Measurements from ENCODE around the gene RALGPS2.
"Not testable (repeated sequence)": the region's sequence is repeated elsewhere in the genome, so short reads cannot be mapped to it uniquely, and the experiment has no call there.

RALGPS2 gene

GRCh38 chr1:178724376-178724727, 692 bp upstream of the RALGPS2 start:
- DNase-seq (ENCODE audit: low read depth), result no peak

DNA sequence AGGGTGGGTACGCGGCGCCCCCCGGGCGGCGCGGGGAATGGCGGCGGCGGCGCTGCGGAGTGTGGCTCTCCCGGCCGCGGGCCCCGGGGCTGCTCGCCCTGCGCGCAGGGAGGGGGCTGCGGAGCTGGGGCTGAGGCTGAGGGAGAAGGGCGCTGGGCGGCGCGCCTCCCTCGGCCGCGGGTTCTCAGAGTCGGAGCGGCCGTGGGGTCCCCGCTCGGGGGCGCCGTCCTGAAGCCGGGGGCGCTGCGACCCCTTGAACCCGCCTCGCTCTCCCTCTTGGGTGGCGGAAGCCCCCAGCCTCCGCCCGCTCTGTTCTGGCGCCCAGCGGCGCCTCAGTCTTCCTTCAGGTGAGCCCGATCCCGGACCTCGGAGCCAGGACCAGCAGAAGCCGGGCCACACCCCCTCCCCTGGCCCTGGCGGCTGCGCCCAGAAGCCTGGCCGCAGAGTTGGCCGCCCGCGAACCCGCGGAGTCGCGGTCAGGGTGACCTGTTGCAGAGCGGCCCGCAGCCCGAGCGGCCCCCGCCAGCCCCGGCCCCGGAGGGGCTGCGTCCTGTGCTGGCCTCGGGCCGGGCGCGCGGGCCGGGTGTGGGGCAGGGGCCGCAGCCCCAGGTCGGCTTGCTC, 532 bp downstream of the RALGPS2 start:
- DNase-seq (ENCODE audit: low read depth), result peak; percentile 47

GRCh38 chr1:178726087-178726517, 1.1 kb downstream of the RALGPS2 start:
- peak; percentile 86 for DNase-seq (ENCODE audit: low read depth)

DNA sequence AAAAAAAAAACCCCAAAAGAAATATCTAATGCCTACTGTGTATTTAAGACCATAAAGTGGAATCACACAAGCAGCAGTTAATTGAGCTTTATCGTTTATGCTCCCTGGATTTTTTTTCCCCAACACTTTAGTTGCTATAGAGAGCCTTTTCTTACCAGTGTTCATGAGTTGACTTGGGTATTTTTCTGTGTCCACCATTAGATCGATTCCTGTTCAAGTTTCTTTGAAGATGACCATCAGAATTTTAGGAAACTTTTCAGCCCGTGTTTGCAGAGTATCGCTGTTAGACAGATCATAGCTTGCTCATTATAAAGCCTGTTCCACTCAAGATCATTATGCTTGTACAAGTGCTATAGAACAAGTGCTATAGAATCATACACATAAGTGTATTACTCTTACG, 1.5 kb downstream of the RALGPS2 start:
- peak; percentile 12 for DNase-seq (ENCODE audit: low read depth)

DNA sequence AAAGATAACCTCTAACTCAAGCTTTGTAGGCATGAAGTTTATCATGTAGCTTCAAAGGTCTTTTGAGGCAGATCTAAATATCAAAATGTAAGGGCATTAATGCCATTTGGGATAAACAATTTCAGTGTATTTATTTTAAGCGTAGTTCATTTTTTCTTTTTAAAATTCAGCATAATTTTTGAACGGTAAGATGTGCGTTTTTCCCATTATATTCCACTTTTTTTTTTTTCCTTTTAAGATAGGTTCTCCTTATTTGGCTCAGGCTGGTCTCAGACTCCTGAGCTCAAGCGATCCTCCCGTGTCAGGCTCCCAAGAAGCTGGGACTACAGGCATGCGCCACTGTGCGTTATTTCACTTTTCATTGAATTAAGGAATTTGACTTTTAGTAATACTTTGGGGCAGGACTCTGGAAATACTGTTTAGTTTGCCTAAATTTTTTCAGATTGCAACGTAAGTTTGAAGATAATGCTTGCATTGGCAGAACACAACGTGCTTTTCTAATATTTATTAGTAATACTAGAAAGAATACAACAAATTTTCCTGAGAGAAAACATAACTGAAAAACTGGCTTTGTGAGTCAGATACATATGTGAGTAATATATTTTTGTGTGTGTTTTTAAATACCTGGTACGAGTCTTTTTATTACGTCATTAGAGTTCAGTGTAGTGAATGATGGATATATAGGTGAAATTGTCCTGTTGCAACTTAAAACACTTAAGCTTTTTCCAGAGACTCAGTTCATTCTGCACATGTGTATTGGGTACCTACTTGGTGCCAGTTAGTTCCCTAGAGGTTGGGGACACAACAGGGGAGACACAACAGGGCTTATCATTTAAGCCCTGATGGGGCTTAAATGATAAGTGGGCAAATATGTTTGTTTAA, 2.2 kb downstream of the RALGPS2 start:
- DNase-seq (ENCODE audit: low read depth), result peak; percentile 51

GRCh38 chr1:178733972-178734371, 8.9 kb downstream of the RALGPS2 start:
- DNase-seq (ENCODE audit: low read depth), result no peak

DNA sequence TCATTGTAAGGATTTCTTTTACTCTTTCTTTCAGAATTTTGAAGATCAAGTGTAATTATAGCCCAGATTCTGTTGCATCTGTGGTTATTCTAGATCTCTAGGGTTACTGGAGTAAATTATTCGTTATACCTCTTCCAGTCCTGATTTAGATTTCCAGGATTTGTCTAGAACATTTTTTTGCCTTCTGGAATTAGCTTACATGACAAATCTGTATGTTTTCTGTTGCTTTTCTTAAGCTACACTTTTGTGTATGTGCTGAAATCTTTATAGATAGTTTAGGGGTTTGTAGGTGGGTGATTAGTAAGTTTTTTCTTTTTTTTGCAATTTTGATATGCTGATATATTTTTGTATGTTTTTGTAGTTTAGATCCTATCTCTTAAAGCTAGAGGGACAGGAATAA, 13.7 kb downstream of the RALGPS2 start:
- DNase-seq (ENCODE audit: low read depth), result no peak

DNA sequence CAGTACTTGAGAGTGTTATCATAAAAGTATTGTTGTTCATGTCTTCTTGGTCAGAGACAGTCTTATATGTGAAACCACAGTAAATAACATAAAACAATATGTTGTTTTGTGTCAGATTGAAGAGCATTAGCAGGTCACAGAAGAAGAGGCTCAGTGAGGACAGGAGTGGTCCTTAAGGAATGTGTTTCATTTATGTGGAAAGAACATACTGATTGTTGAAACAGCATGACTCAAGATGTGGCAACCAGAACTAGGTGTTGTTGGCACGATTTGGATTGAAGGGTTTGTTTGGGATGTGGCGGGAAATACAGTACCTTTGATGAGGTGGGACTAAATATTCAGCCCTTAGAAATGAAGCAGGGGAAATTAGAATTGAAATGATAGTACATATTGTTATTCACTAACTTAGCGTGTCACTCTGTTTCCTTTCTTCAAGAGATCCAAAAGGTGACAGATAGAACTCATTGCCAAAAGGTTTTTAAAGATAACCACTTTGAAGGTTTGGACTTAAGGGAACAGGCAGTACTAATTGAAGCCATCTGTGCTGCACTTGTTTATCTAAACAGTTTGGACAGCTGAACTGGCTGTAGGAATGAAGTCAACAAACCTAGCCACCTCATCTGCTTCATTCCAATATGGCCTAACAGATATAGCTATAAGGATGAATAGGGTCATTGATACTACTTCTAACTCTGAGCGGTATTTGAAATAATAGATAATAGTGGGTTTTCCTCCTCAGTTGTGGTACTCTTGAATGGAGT, 14.4 kb downstream of the RALGPS2 start:
- DNase-seq (ENCODE audit: low read depth), result peak; percentile 59

DNA sequence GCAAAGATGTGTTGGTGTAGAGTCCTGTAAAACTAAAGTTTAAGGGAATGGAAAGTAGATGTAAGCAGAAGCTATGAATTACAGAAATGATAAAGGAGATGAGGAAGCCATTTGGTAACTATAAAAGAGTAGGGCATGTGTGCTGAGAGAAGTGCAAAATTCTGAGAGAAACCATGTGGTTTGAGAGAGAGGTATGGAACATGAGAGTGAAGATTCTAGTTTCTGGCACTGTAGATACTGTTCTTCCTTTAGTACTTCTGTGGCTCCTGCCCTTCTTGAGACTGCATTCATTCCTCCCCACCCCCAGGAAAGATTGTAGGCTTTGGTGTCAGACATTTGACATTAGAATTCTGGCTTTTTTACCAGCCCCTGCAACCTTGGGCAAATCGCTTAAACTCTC, 15.4 kb downstream of the RALGPS2 start:
- no peak for DNase-seq (ENCODE audit: low read depth)

DNA sequence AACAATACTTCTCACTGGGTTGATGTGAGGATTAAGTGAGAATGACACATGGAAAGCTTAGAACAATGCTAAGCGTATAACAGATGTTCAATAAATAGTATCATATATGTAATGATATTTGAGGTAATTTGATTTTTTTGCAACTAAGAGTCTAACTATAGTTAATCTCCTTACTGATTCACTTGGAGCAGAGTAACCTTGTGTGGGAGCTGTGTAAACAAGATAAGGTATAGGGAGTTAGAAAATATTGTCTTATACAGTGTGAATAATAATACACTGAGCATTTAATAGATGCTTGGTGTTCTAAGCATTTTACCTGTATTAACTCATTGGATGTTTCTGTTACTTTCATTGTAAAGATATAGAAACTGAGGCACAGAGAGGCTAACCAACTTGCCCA, 15.9 kb downstream of the RALGPS2 start:
- no peak for DNase-seq (ENCODE audit: low read depth)

DNA sequence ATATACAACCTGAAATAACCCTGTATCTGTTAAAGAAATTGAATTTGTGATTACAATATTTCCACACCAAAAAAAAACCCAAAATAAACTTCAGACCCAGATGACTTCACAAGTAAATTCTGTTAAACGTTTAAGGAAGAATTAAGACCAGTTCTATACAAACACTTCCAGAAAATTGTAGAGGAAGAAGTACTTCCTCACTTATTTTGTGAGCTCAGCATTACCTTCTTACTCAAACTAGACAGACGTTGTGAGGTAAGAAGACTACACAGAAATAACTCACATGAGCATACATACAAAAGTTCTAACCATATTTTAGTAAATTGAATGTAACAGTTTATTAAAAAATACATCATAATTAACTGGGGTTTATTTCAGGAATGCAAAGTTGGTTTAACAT, 18.8 kb downstream of the RALGPS2 start:
- no peak for DNase-seq (ENCODE audit: low read depth)

- no peak for DNase-seq (ENCODE audit: low read depth)
Measured at GRCh38 chr1:178745260-178745659, 20.2 kb downstream of the RALGPS2 start.

GRCh38 chr1:178746345-178746744, 21.3 kb downstream of the RALGPS2 start:
- no peak for DNase-seq (ENCODE audit: low read depth)

- DNase-seq (ENCODE audit: low read depth), result not testable (repeated sequence)
Measured at GRCh38 chr1:178747361-178747760, 22.3 kb downstream of the RALGPS2 start.

DNA sequence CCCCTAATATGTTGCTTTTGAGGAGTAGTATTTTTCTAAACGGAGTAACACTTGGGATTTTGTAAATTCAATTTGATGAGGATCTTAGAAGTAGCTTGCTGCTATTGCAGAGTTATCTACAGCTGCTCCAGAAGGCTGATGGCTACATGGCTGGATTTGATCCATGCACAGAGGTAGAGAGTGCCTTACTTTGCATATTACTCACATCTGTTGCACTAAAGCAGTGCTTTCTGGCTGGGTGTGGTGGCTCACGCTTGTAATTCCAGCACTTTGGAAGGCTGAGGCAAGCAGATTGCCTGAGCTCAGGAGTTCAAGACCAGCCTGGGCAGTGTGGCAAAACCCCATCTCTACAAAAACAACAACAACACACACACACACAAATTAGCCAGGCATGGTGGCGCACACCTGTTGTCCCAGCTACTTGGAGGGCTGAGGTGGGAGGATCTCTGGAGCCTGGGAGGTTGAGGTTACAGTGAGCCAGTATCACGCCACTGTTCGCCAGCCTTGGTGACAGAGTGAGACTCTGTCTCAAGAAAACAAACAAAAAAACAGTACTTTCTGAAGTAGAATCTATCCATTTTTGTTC, 24.6 kb downstream of the RALGPS2 start:
- no peak for DNase-seq (ENCODE audit: low read depth)

DNA sequence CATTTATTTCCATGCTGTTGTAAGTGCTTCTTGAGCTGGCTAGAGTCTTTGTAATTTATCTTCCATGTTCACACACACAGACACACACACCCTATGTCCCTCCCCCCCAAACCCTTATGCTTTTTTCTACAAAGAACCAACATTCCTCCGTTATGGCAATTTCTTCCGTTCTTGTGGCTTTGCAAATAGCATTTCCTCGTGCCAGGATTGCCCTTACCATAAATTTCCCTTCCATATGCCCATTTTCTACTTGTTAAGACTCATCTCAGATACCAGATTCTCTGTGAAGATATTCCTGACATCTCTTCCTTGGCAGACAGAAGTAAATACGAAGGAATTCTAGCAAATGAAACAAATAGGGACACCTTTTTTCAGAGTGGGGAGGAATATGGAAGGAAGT, 26.0 kb downstream of the RALGPS2 start:
- DNase-seq (ENCODE audit: low read depth), result peak; percentile 23

- DNase-seq (ENCODE audit: low read depth), result no peak
Measured at GRCh38 chr1:178752891-178753290, 27.8 kb downstream of the RALGPS2 start.

DNA sequence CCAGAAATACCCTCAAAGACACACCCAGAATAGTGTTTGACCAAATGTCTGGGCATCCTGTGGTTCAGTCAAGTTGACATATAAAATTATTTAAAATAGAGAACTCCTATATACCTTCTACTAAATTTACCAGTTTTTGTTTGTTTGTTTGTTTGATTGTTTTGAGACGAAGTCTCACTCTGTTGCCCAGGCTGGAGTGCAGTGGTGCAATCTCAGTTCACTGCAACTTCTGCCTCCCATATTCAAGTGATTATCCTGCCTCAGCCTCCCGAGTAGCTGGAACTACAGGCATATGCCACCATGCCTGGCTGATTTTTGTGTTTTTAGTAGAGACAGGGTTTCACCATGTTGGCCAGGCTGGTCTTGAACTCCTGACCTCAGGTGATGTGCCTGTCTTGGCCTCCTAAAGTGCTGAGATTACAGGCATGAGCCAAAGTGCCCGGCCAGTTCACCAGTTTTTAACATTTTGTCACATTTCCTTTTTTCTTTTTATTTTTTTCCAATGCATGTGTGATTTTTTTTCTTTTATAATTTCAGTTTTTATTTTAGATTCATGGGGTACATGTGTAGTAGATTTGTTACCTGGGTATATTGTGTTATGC, 29.7 kb downstream of the RALGPS2 start:
- DNase-seq (ENCODE audit: low read depth), result not testable (repeated sequence)

DNA sequence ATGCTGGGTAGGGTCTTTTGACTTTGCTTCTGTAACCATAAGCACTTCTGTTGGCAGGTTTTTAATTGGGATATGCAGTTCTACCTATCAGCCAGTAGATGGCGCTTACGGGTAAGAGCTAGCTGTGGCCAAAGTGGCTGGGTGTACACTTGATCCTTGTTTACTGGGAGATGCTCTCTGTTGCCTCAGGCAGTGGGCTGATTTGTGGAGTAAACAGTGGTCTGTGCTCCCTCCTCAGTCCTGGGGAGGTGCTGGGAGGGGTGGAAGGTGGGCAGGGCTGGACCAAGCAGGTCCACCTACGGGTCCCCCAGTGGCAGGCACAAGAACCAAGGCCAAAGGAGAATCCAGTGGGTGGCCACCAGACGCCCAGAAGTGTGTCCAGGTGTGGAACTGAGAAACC, 43.4 kb downstream of the RALGPS2 start:
- peak; percentile 28 for DNase-seq (ENCODE audit: low read depth)

DNA sequence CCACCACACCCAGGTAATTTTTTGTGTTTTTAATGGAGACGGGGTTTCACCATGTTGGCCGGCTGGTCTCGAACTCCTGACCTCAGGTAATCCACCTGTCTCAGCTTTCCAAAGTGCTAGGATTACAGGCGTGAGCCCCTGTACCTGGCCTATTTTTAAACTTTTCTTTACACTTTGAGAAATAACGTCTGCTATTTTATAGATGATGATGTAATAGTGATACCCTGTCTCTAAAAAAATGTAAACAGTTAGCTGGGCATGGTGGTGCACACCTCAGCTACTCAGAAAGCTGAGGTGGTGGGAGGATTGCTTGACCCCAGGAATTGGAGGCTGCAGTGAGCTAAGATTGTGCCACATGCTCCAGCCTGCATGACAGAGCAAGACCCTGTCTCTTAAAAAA, 47.9 kb downstream of the RALGPS2 start:
- no peak for DNase-seq (ENCODE audit: low read depth)

GRCh38 chr1:178774263-178774662, 49.2 kb downstream of the RALGPS2 start:
- DNase-seq (ENCODE audit: low read depth), result peak; percentile 39

DNA sequence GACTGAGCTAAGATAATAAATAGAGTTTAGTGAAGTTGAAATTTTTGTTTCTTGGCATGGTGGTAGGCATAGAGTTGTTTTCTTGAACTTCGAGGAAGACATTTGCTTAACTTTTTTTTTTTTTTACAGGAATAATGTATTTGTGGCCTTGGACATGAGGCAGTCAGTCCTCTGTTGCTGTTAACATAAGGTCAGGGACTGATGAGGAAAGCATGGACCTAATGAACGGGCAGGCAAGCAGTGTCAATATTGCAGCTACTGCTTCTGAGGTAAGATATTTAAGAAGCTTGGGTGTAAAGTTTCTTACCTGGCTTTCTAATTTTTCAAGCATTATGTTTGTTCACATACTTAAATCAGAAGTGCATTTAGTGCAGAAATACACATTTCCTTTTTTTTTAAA, 51.5 kb downstream of the RALGPS2 start:
- no peak for DNase-seq (ENCODE audit: low read depth)

All from EH (cell line).